Skeletal muscle cell (primary cell): ENCODE data around the gene SLC22A16.
"Not testable (repeated sequence)": the region's sequence is repeated elsewhere in the genome, so short reads cannot be mapped to it uniquely, and the experiment has no call there.

Experiments used
- DNase-seq: peaks from one replicate; pipeline ENCODE4 v3.0.0-alpha.2; 2010; ENCODE audit warnings: low read depth
- H3K4me3 ChIP-seq: 2 replicates; pipeline ENCODE4 v1.5.1; 2011; ENCODE audit warnings: low read depth, mild to moderate bottlenecking, control low read depth, low read length, moderate library complexity

SLC22A16 gene

DNA sequence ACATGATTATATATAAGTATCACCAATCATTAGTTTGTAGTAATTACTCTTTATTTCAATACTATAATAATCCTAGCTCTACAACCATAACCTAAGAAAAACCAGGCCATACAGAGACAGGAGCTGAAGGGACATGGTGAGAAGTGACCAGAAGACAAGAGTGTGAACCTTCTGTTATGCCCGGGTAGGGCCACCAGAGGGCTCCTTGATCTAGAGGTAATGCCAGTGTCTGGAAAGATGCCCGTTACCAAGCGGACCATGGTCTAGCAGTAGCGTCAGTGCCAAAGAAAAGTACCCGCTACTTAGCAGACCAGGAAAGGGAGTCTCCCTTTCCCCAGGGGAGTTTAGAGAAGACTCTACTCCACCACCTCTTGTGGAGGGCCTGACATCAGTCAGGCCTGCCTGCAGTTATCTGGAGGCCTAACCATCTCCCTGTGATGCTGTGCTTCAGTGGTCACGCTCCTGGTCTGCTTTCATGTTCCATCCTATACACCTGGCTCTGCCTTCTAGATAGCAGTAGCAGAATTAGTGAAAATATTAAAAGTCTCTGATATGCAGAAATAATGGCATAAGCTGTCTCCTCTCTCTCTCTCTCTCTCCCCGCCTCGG lies 18.7 kb downstream of the SLC22A16 start:
- H3K4me3 ChIP-seq, DNase-seq: not testable (repeated sequence)

DNA sequence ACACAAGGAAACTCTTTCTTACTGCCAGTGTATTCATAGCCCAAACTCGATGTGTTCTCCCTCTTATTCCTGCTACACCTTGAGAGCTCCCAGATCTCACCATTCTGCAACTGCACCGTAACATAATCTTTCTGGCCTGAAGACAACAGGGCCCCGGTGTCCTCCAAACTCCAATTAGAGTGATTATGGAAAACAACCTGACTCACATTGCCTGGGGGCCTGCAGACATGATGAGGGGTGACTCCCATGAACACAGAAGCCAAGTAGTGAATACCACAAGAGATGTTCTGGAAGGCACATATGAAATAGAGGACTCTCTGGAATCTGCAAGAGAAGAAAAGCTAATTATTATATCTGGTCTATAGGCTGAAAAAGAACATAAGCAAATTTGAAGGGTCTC lies 19.7 kb downstream of the SLC22A16 start:
- H3K4me3 ChIP-seq: no peak overlapping the region
- DNase-seq: no peak

DNA sequence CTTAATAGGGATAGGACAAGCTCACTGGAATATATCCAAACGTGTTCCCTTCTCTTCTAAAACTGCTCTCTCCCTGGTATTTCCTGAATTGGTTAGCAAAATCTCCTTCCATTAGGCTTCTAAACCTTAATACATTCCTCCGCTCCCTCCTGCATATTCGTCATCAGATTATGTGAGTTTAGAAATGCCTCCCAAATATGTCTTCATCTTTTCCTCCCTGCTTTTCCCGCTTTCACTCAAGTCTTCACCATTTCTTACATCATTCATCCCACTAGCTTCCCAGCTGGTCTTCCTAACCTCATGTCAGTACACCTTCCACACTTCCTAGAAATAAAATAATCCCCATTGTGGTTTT lies 26.9 kb downstream of the SLC22A16 start:
- no peak for DNase-seq
- no peak overlapping the region for H3K4me3 ChIP-seq

DNA sequence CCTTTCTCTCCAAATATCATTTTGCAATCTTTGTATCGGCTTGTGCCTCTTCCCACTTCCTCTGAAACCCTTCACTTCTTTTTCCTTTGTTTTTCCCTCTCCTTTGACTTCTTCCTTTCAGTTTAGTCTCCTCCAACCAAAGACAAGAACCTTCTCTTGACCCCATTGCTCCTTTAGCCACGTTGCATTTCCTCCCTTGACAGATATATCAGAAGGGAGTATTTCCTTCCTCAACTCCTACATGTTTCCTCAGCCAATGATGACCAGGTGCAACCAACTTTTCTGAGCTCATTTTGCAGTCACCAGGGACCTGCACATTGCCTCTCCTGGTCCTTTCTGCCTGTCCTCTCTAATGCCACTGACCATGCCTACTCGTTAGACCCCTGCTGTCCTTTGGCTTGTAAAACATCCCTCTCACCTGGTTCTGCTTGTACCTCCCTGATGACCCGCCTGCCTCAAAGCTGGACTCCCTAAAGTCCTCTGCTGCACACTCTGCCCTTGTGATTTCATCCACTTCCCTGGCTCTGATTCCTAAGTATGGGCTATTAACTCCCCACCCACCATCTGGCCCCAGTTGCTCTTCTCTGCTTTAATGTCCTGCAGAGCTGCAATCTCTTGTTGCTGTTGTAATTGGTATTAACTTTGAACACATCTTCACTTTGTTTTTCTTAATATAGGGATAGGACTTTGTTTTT lies 27.4 kb downstream of the SLC22A16 start:
- no peak overlapping the region for H3K4me3 ChIP-seq
- no peak for DNase-seq

DNA sequence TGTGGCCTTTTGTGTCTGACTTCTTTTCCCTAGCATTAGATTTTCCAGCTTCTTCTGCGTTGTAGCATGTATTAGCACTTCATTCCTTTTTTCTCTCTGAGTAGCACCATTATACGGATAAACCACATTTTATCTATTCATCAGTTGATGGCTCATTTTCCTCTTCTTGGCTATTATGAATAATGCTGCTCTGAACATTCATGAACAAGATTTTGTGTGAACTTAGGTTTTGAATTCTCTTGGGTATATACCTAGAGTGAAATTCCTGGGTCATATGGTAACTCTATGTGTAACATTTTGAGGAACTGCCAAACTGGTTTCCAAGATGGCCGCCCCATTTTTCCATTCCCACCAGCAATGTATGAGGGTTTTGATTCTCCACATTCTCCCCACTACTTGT lies 28.7 kb downstream of the SLC22A16 start:
- no peak overlapping the region for H3K4me3 ChIP-seq
- no peak for DNase-seq

DNA sequence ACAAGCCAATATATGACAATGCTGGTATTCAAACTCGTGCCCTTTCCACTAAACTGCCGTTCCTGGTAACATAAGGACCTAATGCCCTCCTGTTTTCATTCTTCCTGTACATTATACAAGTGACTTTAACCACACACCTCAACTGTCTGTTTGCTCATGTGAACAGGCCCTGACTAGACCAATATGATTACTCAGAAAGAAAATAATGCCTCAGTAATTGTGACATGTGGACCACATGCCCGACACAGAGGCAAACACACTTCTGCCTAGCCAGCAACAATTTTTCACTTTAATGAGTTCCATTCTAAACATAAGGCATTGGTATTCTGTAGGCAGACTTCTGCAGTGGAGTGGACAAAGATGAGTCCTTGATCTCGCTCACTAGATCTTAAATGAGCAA lies 30.0 kb downstream of the SLC22A16 start:
- H3K4me3 ChIP-seq: no peak overlapping the region
- DNase-seq: no peak

DNA sequence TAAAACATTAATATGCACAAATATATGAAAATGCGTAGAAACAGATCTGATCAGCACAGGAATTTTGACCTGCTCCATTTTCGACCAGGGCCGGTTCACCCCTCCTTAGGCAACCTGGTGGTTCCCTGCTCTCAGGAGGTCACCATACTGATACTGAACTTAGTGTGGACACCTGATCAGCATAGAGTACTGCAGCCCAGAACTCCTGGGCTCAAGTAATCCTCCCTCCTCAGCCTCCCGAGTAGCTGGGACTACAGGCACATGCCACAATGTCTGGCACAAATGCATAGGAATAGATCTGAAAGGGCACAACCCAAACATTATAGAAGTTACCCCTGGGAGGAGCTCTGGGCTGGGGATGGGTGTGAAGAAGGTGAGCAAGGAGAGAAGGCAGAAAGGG lies 36.4 kb downstream of the SLC22A16 start:
- no peak for DNase-seq
- no peak overlapping the region for H3K4me3 ChIP-seq

DNA sequence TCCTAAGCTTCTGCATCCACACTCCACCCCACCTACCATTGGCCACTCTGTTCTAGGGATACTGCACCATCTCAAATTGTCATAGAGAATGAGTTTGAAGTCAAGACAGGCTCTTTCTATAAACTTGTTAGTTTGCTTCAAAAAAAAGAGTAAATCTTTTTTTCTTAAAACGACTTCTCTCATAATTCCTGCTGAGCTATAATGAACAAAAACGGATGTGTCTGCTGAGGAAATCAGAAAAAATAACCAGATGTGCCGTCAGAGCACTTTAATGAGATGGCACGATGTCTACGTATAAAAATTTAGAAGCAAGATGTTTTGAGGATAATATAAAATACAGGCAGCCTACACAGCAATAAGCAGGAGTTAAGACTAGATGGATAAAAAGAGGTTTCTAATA lies 37.1 kb downstream of the SLC22A16 start:
- DNase-seq: no peak
- no peak overlapping the region for H3K4me3 ChIP-seq

DNA sequence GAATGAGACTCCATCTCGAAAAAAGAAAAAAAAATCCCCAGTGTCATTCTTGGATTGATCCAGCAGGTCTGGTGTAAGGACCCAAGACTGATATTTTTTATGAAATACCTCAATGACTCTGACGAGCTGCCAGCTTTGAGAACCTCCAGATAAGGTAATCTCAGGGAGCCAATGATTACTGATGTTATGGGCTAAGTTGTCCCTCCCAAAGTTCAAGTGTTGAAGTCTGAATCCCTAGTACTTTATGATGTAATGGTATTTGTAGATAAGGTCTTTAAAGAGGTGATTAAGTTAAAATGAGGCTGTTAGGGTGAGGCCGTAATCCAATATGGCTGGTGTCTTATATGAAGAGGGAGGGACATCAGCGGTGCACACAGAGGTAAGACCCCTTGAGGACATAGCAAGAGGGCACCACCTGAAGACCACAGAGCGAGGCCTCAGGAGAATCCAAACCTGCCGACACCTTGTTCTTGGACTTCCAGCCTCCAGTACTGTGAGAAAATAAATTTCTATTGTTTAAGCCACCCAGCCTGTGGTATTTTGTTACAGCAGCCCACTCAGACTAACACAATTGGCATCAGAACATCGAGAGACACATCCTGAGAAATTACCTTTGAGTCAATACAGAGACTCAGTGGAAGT lies 41.3 kb downstream of the SLC22A16 start:
- no peak overlapping the region for H3K4me3 ChIP-seq
- DNase-seq: no peak

DNA sequence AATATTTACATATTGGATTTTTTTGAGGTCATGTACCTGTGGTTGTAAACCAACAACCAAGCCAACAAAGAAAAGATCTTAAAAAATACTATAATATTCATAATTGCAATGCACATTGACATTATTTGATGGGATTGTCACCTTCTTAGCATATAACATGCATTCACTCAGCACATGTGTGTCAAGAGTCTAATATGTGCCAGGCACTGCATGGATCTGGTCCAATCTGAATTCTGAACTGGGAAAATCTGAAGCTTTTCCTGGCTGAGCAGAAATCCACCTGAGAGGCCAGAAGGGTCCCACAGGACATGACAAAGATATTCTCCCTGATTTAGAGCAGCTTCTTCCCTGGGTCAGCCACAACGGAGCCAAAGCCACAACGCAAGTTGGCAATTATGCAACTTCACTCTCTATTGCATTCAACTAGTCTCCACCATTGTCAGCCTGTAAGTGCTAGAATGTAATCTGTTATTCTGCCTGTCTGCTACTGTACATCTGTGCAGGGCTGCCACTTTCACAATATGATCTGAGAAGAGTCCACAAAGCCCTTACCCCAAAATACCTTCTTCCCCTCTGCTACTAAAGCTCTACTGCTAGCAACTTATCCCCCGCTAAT lies 44.0 kb downstream of the SLC22A16 start:
- H3K4me3 ChIP-seq: no peak overlapping the region
- no peak for DNase-seq

DNA sequence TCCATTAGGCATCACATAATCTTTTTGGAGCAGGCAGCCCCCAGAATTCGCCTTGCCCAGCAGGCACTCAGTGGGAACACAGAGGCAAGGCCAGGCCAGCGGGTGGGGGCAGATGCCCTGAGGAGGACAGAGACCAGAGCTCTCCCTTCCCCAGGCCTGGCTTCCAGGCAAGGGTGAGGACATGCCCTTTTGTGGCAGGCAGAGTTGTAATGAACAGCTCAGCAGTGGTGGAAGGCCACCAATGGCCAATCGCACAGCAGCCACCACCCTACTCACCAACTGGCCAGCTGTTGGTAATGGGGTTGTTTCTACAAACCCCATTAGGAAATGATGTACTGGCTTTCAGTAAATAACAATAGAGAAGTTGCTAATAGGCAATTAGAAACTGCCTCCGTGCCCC lies 45.7 kb downstream of the SLC22A16 start:
- no peak overlapping the region for H3K4me3 ChIP-seq
- no peak for DNase-seq

DNA sequence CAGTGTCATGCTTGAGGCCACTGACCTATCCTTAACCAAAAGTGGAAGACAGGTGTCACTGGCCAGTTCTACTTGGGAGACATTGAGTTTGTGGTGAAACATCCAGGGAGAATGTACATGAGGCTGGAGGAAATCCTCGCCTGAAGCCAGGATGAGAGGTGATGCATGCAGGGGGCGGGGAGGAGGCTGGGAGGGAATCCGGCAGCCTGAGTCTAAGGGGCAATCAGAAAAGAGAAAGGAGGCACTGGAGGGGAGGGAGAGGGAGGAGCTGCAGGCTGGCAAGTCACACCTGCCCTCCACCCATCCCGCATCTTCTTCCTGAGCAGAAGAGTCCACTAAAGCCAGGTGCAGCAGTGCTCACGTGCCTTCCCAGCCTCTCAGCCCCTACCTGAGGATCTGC lies 46.2 kb downstream of the SLC22A16 start:
- no peak for DNase-seq
- H3K4me3 ChIP-seq: no peak overlapping the region

DNA sequence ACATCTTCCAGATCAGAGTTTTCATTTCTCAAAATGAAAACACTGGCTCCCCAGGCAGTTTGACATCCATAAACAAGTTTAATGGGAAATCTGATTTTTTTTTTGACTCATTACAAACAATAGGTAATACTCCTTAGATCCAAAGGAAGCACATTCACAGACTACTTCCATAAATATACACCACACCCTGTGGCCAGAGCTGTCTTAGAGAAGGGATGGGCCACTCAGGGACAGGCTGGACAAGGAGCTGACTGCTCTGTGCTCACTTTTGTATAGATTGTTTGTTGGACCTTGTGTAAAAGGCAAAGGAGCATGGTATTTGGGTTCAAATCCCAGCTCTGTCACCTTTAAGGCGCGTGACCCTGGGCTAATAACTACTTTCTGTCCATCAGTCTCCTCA lies 48.3 kb downstream of the SLC22A16 start:
- DNase-seq: no peak
- no peak overlapping the region for H3K4me3 ChIP-seq

DNA sequence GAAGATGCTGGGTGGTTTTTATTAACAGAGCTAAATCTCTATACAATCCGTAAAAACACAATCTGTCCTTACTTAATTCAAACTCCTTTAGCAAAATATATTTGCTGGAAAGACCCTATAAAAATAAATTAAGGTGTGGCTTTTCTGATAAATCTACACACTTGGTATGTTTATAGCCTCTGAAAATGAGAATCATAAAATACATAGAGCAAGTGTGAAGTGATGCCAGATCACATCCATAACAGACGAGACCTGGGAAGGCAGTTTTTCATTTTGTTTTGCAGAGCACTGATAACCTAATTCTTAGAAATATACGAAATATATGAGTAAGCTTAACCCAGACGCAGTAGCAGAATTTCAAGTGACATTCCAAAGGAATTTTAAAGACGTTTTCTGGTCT lies 50.6 kb downstream of the SLC22A16 start:
- DNase-seq: no peak
- no peak overlapping the region for H3K4me3 ChIP-seq

DNA sequence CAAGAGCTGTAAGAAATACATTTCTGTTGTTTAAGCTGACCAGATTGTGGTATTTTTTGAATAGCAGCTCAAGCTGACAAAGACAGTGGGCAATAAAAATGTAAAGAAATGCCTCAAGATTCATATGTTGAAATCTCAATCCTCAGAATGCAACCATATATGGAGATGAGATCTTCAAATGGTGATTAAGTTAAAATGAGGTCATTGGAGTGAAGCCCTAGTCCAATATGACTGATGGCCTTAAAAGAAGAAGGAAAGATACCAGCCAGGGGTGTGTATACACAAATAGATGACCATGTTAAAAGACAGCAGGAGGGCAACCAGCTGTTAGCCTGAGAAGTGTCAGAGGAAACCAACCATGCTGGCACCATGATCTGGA lies 54.0 kb downstream of the SLC22A16 start:
- no peak for DNase-seq

DNA sequence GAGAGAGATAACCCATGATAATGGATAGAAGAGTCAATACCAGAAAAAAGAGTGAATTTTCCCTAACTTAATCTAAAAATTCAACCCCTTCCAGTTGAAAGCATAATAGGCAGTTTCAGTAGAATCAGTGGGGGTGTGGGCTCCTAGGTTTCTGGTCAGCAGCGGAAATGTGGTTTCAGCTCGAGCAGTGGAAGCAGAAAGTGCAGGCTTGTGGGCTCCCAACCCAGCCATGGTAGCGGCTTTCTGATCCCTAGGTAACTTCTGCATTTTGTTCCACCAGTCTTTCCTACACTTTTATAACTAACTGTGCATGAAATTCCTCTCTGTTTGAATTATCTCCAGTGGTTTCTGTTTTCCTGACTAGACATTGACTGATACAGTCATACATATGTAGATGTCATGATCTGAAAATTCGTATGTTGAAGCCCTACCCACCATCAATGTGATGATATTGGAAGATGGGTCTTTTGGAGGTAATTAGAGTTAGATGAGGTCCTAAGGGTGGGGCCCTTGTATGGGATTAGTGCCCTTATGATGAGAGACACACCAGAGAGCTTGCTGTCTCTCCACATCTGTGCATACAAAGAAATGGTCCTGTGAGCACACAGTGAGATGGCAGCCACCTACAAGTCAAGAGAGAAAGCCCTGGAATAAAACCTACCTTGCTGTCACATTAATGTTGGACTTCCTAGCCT lies 54.5 kb downstream of the SLC22A16 start:
- no peak for DNase-seq
- H3K4me3 ChIP-seq: no peak overlapping the region

More for the DNA sequence above, 54.0 kb downstream of the SLC22A16 start:
- no peak overlapping the region for H3K4me3 ChIP-seq

DNA sequence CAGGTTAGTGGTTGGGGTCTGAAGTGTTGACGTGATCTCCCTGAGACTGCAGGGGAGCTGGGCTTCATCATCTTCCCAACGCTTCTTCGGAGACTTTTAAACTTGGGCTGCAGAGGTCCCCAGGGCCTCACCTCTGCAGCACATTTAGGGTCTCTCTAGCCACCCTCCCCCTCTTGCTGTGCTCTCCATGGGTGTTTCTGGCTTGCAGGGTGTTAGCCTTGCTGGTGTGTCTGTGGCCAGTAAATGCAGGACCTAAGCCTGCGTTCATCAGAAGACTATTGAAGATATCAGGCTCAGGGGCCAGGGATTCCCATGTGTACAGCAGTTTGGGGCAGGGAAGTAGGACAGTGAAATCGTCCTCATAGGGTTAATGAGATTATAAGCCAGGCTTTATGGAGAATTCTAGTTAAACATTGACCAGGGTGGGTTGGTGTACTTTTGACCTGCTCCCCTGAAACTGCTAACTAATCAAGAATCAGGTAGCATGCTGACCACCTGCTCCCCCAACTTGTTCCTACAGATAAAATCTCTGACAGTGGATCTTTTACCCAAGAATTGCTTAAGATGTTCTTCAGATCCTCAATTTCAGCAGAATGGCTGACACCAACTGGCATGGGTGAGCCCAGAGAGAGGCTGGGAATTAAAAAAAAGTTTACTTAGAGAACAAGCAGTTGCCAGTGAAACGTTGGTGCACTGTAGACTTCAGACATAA lies 57.2 kb downstream of the SLC22A16 start:
- DNase-seq: no peak
- no peak overlapping the region for H3K4me3 ChIP-seq

DNA sequence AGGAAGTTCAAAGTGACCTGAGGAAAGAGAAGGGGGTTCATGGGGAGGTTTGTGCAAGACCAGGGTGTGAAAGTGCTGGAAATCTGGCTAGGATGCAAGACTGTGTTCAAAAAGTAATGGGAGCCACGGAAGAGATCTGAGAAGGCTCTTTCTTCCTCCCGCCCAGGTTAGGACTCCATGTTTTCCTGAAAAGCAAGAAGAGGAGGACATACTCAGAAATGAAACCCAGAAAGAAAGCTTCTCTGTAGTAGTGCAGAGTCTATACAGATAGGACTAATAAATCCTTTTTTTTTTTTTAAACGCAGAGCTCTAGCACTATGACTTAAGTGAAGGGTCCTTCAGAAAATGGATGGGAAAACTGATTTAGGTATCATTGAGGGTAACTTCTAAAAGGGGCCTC lies 57.8 kb downstream of the SLC22A16 start:
- no peak overlapping the region for H3K4me3 ChIP-seq
- DNase-seq: no peak

DNA sequence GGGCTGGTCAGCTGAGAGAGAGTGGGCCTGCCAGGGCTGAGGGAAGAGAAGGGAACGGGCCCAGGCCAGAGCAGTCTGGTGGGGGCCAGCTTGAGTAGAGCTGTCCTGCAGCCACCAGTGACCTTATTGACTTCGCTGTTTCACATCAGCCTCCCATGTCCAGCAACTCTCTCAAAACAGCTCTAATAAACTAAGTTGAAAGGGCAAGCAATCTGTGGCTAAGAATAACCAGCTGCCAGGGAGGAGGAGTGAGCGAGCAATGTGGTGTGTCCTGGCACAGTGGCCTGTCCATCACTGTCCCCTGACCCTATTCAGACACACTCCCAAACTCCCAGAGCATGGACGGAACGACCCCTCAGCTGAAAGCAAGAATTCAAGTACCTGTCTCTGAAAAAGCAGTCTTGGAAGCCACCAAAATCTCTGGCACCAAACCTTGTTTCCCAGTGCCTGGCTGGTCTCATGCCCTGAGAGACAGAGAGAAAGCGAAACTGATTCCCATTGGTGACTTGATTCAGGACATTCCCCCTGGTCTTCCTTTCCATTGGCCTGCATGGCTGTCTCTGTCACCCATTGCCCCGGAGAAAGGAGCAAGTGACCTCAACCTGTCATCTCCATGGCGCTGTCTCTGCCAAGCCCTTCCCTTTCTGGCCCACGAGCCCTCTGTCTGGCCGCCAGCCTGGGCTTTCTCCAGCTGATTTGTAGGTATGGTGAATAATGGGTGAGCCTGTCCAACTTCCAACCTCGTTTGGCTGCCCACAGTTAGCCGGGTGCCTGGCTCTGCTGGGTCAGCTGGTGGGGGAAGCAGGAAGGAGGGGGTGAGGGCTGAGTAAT lies 61.1 kb downstream of the SLC22A16 start, which contains the start of gene DDO:
DDO (minus strand) TSS at position 490 of the 831 bp plus-strand sequence. CDS start 2,113 bp downstream, outside the sequence.
- no peak within 1 kb of the TSS for H3K4me3 ChIP-seq
- no peak for DNase-seq
